Tibial nerve (tissue), 4 donors: ENCODE data around the gene ZCCHC7. TPM values are rescaled to one million over a fixed set of nuclear protein-coding genes. Genes with fewer than 3 reads are reported as not detected.

ENCODE experiments used
- DNase-seq, 2 donors: peaks; one replicate each; pipeline ENCODE4 v3.0.0-alpha.2; 2019; ENCODE audit warnings: low spot score in 2 of 2
- H3K27ac ChIP-seq, 4 donors: fragments of 200-600 bp; sonication (generic) in 3 of 4; one replicate each; pipeline ENCODE4 v1.5.1; 2017 to 2019; ENCODE audit warnings: mild to moderate bottlenecking in 1 of 4
- H3K27me3 ChIP-seq, 2 donors: fragments of 200-600 bp; sonication (generic) in 1 of 2; one replicate each; pipeline versions ENCODE4 v1.5.1 to v1.6.0; 2017 to 2019
- H3K36me3 ChIP-seq, 3 donors: fragments of 200-600 bp; sonication (generic); one replicate each; pipeline ENCODE4 v1.5.1; 2018 to 2019
- H3K4me1 ChIP-seq, 4 donors: fragments of 200-600 bp; sonication (generic) in 3 of 4; one replicate each; pipeline ENCODE4 v1.5.1; 2017 to 2019
- H3K4me3 ChIP-seq, 4 donors: fragments of 200-600 bp; sonication (generic) in 3 of 4; one replicate each; pipeline ENCODE4 v1.5.1; 2017 to 2019; ENCODE audit warnings: mild to moderate bottlenecking in 1 of 4, moderate library complexity in 1 of 4
- H3K9me3 ChIP-seq, 4 donors: fragments of 200-600 bp; sonication (generic) in 3 of 4; one replicate each; pipeline ENCODE4 v1.5.1; 2017 to 2019
- CTCF ChIP-seq, 5 experiments: fragments of 200-600 bp in 3 of 5; fragments of 450-650 bp in 2 of 5; sonication (generic) in 3 of 5; IDR thresholded peaks; one replicate each; pipeline ENCODE4 v1.5.1; 2016 to 2019; ENCODE audit warnings: antibody characterized with exemption in 5 of 5, mild to moderate bottlenecking in 3 of 5, moderate library complexity in 2 of 5
- EP300 ChIP-seq, 2 donors: sonication (generic); formaldehyde crosslinking; IDR thresholded peaks; one replicate each; pipeline ENCODE4 v1.6.1; 2017; ENCODE audit warnings: antibody characterized with exemption in 2 of 2, mild to moderate bottlenecking in 1 of 2
- POLR2A ChIP-seq, 2 donors: fragments of 450-650 bp; IDR thresholded peaks; one replicate each; pipeline ENCODE4 v1.6.1; 2017; ENCODE audit warnings: antibody characterized with exemption in 2 of 2, mild to moderate bottlenecking in 2 of 2, moderate library complexity in 2 of 2
- WGBS, 2 donors: methylation state at CpG; one replicate each; pipeline ENCODE4 v1.1.5; 2018; 5-methylcytosine and 5-hydroxymethylcytosine counted together
- total RNA-seq, 4 donors: library from RNA; depleted of rRNA; stranded (reverse); fragments of >200 nt; gene quantifications; one replicate each; pipeline ENCODE4 v1.1.0, GENCODE V29; 2016

Gene ZCCHC7
- total RNA-seq, 4 donors from 2014 or later: 11.8 to 24.7 (median 18.3) TPM

DNA sequence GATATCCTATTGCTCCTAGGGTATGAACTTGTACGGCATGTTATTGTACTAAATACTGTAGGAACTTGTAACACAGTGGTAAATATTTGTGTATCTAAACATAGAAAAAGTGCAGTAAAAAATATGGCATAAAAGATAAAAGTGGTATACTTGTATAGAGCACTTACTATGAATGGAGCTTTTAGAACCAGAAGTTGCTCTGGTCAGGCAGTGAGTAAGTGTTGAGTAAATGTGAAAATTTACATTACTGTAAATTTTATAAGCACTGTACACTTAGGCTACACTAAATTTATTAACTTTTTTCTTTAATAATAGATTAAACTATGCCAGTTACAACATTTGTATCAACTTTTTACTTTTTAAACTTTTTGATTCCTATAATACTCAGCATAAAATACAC lies 109.1 kb downstream of the ZCCHC7 start:
- H3K36me3 ChIP-seq: peaks cover 0 to 9% (median 0%) of the 10 kb centered on the region in 3 donors

DNA sequence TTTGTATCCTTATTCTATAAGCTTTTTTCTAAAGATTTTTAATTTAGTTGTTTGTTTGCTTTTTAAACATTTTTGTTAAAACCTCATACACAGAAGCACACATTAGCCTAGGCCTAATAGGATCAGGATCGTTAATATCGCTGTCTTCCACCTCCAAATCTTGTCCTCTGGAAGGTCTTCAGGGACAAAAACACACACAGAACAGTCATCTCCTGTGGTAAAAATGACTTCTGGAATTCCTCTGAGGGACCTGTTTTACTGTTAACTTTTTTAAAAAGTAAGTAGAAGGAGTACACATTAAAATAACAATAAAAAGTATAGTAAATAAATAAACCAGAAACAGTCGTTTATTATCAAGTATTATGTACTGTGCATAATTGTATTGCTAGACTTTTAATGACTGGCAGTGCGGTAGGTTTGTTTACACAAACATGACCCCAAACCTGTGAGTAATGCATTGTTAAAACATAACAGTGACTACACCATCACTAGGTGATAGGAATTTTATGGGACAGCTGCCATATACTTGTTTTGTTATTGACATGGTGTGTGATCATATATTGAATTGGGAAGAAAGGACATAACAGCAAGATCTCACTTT lies 109.6 kb downstream of the ZCCHC7 start:
- Histone ChIP-seq H3K9me3 (no peaks in the 10 kb centered on the region), H3K4me3 (no peak overlapping the region), H3K27me3 (no peaks in the 10 kb centered on the region), H3K36me3 (peaks cover 0 to 9% (median 0%) of the 10 kb centered on the region in 3 donors), H3K27ac (no peak overlapping the region), H3K4me1 (no peaks in the 10 kb centered on the region)
- TF ChIP-seq POLR2A (IDR thresholded peaks at IDR 0.05): no peak
- no peak for TF ChIP-seq EP300 (IDR thresholded peaks at IDR 0.05)
- no peak for TF ChIP-seq CTCF (IDR thresholded peaks at IDR 0.05)
- 76 to 89% methylated on average over 4 of the region's 4 CpGs for WGBS, 2 donors
- no peak for DNase-seq

More for the DNA sequence above, 109.1 kb downstream of the ZCCHC7 start:
- DNase-seq: no peak
- no peaks in the 10 kb centered on the region for H3K27me3 ChIP-seq
- no peaks in the 10 kb centered on the region for H3K9me3 ChIP-seq
- no peak overlapping the region for H3K4me3 ChIP-seq
- H3K4me1 ChIP-seq: no peaks in the 10 kb centered on the region
- no peak overlapping the region for H3K27ac ChIP-seq
- no peak for TF ChIP-seq CTCF (IDR thresholded peaks at IDR 0.05)
- no peak for TF ChIP-seq EP300 (IDR thresholded peaks at IDR 0.05)
- TF ChIP-seq POLR2A (IDR thresholded peaks at IDR 0.05): no peak
- 84 to 94% methylated on average over 1 of the region's 1 CpG for WGBS, 2 donors

- Histone ChIP-seq H3K4me1 (no peaks in the 10 kb centered on the region), H3K36me3 (peaks cover 0 to 9% (median 0%) of the 10 kb centered on the region in 3 donors), H3K4me3 (no peak overlapping the region), H3K27ac (no peak overlapping the region), H3K27me3 (no peaks in the 10 kb centered on the region), H3K9me3 (no peaks in the 10 kb centered on the region)
- DNase-seq: no peak
- 98 to 100% methylated on average over 2 of the region's 2 CpGs for WGBS, 2 donors
- TF ChIP-seq EP300 (IDR thresholded peaks at IDR 0.05) (no peak), POLR2A (IDR thresholded peaks at IDR 0.05) (no peak), CTCF (IDR thresholded peaks at IDR 0.05) (no peak)
Observed at GRCh38 chr9:37236822-37237221, 116.4 kb downstream of the ZCCHC7 start.

DNA sequence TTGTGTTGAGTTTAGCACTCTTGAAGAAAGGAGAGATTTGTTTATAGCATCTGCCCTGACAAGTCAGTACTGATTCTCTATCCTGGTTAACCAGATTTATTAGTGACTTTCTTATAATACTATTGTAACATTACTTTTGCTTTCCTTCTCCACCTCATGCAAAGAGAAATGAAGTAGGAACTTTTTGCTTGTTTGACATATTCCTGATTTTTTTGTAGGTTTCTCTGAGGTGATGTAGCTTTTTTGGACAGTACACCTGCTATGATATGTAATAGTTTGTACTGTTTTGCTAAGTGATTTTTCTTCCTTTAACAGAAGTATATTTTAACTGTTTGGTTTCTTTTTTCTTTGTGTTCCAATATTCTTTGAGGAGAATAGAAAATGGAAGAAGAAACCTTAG lies 117.7 kb downstream of the ZCCHC7 start:
- TF ChIP-seq CTCF (IDR thresholded peaks at IDR 0.05) (no peak), EP300 (IDR thresholded peaks at IDR 0.05) (no peak), POLR2A (IDR thresholded peaks at IDR 0.05) (no peak)
- Histone ChIP-seq H3K4me3 (no peak overlapping the region), H3K4me1 (no peaks in the 10 kb centered on the region), H3K9me3 (no peaks in the 10 kb centered on the region), H3K27me3 (no peaks in the 10 kb centered on the region), H3K36me3 (peaks cover 0 to 9% (median 0%) of the 10 kb centered on the region in 3 donors), H3K27ac (no peak overlapping the region)
- no peak for DNase-seq

DNA sequence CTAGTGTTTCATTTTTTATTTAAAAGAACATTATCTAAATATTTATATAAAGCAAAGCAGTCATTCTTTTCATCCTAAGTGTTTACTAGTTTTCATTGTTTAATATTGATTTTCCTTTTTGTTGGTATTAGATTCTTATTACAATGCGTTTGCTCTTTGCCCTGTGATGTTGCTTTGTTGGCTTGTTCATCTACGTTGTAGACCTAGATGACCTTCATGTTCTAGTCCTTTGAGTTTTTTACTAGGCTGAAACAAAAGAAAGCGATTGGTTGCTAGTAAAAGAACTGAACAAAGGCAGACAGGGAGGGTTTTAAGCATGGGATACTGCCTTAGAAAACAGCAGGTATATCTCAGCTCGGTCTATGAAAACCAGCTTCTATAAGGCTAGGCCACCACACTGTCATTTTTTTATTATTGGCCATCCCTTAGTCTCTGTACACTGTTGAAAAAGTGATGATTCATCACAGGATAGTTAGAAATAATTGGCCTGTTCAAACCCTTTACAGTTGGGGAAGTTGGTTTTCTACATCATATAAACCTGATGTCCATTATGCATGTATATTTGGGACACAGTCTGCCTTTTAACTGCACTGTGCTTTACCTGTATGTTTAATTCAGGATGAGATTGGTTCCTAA lies 119.0 kb downstream of the ZCCHC7 start:
- DNase-seq: no peak
- Histone ChIP-seq H3K36me3 (no peaks in the 10 kb centered on the region), H3K27me3 (no peaks in the 10 kb centered on the region), H3K9me3 (no peaks in the 10 kb centered on the region), H3K27ac (no peak overlapping the region), H3K4me3 (no peak overlapping the region), H3K4me1 (no peaks in the 10 kb centered on the region)
- TF ChIP-seq EP300 (IDR thresholded peaks at IDR 0.05) (no peak), CTCF (IDR thresholded peaks at IDR 0.05) (no peak), POLR2A (IDR thresholded peaks at IDR 0.05) (no peak)
- WGBS, 2 donors: 85 to 88% methylated on average over 4 of the region's 4 CpGs
